Erythroblast (primary cell): ENCODE results near the gene FECH.

ENCODE experiments used
- GATA1 ChIP-seq: IDR thresholded peaks from 2 replicates; pipeline ENCODE4 v1.6.1; 2011; ENCODE audit warnings: low read depth, mild to moderate bottlenecking, control low read depth, low read length, moderate library complexity
- POLR2A ChIP-seq: IDR thresholded peaks from 2 replicates; pipeline ENCODE4 v1.6.1; 2011; ENCODE audit warnings: mild to moderate bottlenecking, low read length

DNA sequence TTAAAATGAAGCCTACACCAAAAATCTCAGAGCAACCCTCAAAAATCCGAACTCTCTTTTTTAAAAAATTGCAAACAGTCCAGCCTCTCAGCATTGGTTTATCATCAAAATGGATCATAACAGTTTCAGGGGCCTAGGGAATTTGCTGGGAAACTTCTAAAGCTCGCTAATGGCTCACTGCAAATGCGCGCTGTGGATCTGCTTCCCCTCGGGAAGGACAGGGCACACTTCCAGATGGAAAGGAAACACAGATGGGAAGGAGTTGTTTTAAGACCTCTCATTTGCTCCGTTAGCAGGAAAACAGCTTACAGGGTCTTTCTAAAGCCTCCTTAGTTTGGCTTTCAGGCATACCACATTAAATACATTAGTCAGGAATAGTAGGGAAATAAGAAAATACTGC is 27.2 kb downstream of the FECH start:
- TF ChIP-seq POLR2A (no peak), GATA1 (no peak)
